IMR-90 (cell line): ENCODE measurements around the gene CSNK1G2. TPM values are rescaled to one million over a fixed set of nuclear protein-coding genes. Genes with fewer than 3 reads are reported as not detected.

ENCODE experiments used
- microRNA-seq, 2 experiments: library from miRNA; stranded (forward) in 1 of 2; unstranded in 1 of 2; fragments of 10-50 nt in 1 of 2; fragments of <30 nt in 1 of 2; gene quantifications in 1 of 2; microRNA quantifications in 1 of 2; one replicate each; pipeline versions ENCODE3 to v1.1.0; 2013 to 2020; ENCODE audit not compliant: insufficient read depth in 1 of 2, insufficient read length in 1 of 2, unreplicated experiment in 1 of 2
- polyA plus RNA-seq, 3 experiments: library from polyadenylated mRNA; depleted of rRNA; stranded (reverse); fragments of >200 nt; gene quantifications; 2 replicates each; pipeline ENCODE4 v1.2.3, GENCODE V29; 2012; ENCODE audit warnings: low replicate concordance in 1 of 3
- small RNA-seq, 5 experiments: library from RNA; depleted of rRNA; stranded (forward); fragments of <200 nt; gene quantifications; one replicate each; pipeline ENCODE3, GENCODE V24; 2012
- total RNA-seq: library from RNA; depleted of rRNA; stranded (reverse); fragments of >200 nt; gene quantifications from 2 replicates; pipeline ENCODE4 v1.2.3, GENCODE V29; 2012; rRNA removed

The CSNK1G2 gene
- total and polyA plus RNA-seq, 2 of the 4 experiments (the other 2 are of a cell fraction) = 38.0 to 96.3 TPM

Small RNA genes lying within 50 kb of the gene (microRNA-seq; reads per million reads assigned to microRNA genes)
- gene AC007136.1 (ENCODE audit: insufficient read depth, insufficient read length) = not detected

Small RNA genes lying within 50 kb of the gene (small RNA-seq; reads per million reads assigned to genes)
- 0 reads per million in 5 experiments for gene AC007136.1

Other genes starting within 250 kb of the CSNK1G2 start
- not detected in 2 replicates for gene ONECUT3, start 187.7 kb upstream of the CSNK1G2 start, total RNA-seq
- not detected in 2 replicates for gene ONECUT3, start 187.7 kb upstream of the CSNK1G2 start, polyA plus RNA-seq (2012; rRNA removed)
- gene ATP8B3, start 128.9 kb upstream of the CSNK1G2 start, total RNA-seq = 1.4 and 1.6 TPM in 2 replicates
- gene ATP8B3, start 128.9 kb upstream of the CSNK1G2 start, polyA plus RNA-seq (2012; rRNA removed) = 8.1 and 9.0 TPM in 2 replicates
- 1.4 and 2.5 TPM in 2 replicates for gene REXO1, start 92.7 kb upstream of the CSNK1G2 start, total RNA-seq
- gene REXO1, start 92.7 kb upstream of the CSNK1G2 start, polyA plus RNA-seq (2012; rRNA removed) = 39.2 and 63.7 TPM in 2 replicates
- 0.90 and 1.7 TPM in 2 replicates for gene KLF16, start 77.6 kb upstream of the CSNK1G2 start, total RNA-seq
- 13.1 and 31.4 TPM in 2 replicates for gene KLF16, start 77.6 kb upstream of the CSNK1G2 start, polyA plus RNA-seq (2012; rRNA removed)
- 31.9 and 37.8 TPM in 2 replicates for gene ABHD17A, start 55.7 kb upstream of the CSNK1G2 start, total RNA-seq
- gene ABHD17A, start 55.7 kb upstream of the CSNK1G2 start, polyA plus RNA-seq (2012; rRNA removed) = 76.2 and 111 TPM in 2 replicates
- 0.28 and 0.36 TPM in 2 replicates for gene ADAT3, start 35.8 kb upstream of the CSNK1G2 start, total RNA-seq
- 2.8 and 3.6 TPM in 2 replicates for gene ADAT3, start 35.8 kb upstream of the CSNK1G2 start, polyA plus RNA-seq (2012; rRNA removed)
- gene SCAMP4, start 35.8 kb upstream of the CSNK1G2 start, total RNA-seq = 10.8 and 16.1 TPM in 2 replicates
- 24.0 and 28.1 TPM in 2 replicates for gene SCAMP4, start 35.8 kb upstream of the CSNK1G2 start, polyA plus RNA-seq (2012; rRNA removed)
- 24.4 and 25.8 TPM in 2 replicates for gene BTBD2, start 74.5 kb downstream of the CSNK1G2 start, total RNA-seq
- 65.7 and 67.1 TPM in 2 replicates for gene BTBD2, start 74.5 kb downstream of the CSNK1G2 start, polyA plus RNA-seq (2012; rRNA removed)
- gene MKNK2, start 110.1 kb downstream of the CSNK1G2 start, total RNA-seq = 20.8 and 21.9 TPM in 2 replicates
- gene MKNK2, start 110.1 kb downstream of the CSNK1G2 start, polyA plus RNA-seq (2012; rRNA removed) = 31.8 and 37.5 TPM in 2 replicates
- 8.9 and 9.3 TPM in 2 replicates for gene MOB3A, start 155.2 kb downstream of the CSNK1G2 start, total RNA-seq
- gene MOB3A, start 155.2 kb downstream of the CSNK1G2 start, polyA plus RNA-seq (2012; rRNA removed) = 26.5 and 28.8 TPM in 2 replicates
- gene IZUMO4, start 155.7 kb downstream of the CSNK1G2 start, total RNA-seq = 0.56 and 0.72 TPM in 2 replicates
- gene IZUMO4, start 155.7 kb downstream of the CSNK1G2 start, polyA plus RNA-seq (2012; rRNA removed) = 2.8 and 3.4 TPM in 2 replicates
- gene AP3D1, start 210.4 kb downstream of the CSNK1G2 start, total RNA-seq = 75.3 and 76.1 TPM in 2 replicates
- 129 and 132 TPM in 2 replicates for gene AP3D1, start 210.4 kb downstream of the CSNK1G2 start, polyA plus RNA-seq (2012; rRNA removed)
- gene DOT1L, start 222.8 kb downstream of the CSNK1G2 start, total RNA-seq = 2.5 TPM in 2 replicates
- gene DOT1L, start 222.8 kb downstream of the CSNK1G2 start, polyA plus RNA-seq (2012; rRNA removed) = 12.6 and 22.0 TPM in 2 replicates